Stimulated activated CD8-positive, alpha-beta memory T cell treated with anti-CD3 and anti-CD28 coated beads, Interleukin-7, amount 100 ng/mL, for 48 hours (primary cell): ENCODE results near the gene LILRB3.
A peak's percentile ranks its signal among the peaks of the same experiment; 100 is the strongest.
"Not testable (repeated sequence)": the region's sequence is repeated elsewhere in the genome, so short reads cannot be mapped to it uniquely, and the experiment has no call there.

ENCODE experiments used
- DNase-seq, 2 donors: peaks; one replicate each; pipeline ENCODE4 v3.0.0-alpha.2; 2020; ENCODE audit warnings: low read depth in 1 of 2; ENCODE audit errors: extremely low read depth in 1 of 2

Gene LILRB3

DNA sequence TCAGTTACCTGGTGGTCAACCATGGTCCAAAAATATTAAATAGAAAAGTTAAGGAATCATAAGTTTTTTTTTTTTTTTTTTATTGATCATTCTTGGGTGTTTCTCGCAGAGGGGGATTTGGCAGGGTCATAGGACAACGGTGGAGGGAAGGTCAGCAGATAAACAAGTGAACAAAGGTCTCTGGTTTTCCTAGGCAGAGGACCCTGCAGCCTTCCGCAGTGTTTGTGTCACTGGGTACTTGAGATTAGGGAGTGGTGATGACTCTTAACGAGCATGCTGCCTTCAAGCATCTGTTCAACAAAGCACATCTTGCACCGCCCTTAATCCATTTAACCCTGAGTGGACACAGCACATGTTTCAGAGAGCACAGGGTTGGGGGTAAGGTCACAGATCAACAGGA lies 8.6 kb downstream of the LILRB3 start:
- not testable (repeated sequence) for DNase-seq

DNA sequence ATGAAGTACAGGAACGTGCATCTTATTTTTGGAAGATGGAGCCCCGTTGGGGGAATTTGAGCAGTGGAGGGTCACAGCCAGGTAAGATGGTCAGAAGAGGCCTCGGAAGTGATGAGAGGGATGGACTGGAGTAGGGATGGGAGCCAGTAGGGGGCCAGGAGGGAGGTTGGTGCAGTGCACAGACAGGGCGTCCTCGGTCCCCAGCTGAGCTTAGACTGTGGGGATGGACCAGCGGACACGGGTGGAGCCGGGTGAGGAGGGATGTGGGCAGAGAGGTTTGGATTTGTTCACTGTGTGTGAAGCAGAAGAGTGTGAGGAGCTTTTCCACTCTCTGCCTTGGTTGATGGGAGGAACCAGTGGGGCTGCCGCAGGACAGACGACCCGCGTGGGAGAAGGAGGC lies 11.6 kb downstream of the LILRB3 start:
- DNase-seq, result no peak

DNA sequence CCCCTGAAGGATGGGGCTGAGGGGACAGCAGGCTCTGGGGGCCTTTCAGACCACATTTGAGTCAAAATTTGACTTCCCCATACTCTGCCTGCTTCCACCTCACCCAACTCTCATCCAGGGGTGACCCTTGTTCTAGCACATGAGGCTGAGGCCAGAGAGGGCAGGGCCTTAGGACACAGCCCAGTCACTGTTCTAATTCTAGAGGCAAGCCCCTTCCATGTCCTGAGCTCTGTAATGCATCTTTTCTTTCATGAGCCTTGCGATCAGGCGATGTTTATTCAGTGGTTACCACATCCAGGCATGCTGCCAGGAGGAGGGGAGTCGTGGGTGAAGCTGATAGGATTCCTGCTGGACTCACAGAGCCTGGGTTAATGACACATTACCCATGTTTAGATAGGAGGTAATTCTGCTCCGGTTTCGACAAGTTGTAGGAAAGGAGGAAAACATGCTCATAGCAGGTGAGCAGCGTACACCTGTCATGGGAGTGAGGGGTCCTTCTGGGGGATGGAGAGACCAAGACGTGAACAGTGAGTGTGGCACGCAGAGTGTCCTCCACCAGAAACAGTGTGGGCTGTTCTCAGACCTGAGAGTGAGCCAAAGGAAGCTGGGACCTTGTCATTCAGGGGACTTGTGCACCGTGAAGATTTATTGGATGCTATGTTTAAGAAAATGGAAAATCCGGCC lies 12.9 kb downstream of the LILRB3 start:
- DNase-seq, result no peak

DNA sequence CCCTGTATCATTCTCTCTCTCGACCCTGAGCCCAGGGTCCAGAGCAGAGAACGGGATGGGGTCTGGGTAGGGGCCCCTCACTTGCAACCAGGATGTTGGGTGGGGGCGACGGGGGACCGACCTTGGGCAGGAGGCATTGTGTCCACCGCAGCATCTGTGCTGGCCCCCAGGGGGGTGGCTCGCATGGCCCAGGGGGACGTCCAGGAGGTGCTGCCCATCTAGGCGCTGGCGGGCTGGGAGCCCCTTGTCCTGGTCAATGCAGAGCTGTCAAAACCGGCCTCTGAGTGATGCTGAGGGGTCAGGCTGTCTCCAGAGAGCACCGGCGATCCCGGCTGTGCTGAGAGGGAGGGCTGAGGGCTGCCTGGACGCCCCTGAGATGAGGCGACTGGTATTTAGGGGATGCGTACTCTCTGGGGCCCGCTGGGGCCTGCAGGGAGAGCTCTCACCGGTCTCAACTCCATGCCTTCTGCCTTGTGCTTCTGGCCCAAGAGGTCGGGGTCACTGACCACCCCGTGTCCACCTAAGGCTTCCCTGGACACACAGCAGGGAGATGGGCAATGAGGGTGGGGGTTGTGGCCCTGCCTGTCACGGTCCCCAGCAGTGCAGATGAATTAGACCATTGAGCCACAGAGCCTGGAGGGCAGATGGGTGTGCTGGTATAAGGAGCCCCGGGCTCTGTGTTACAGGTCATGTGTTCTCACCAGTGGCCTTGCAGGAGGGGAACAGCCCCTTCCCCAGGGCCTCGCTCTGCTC lies 13.6 kb downstream of the LILRB3 start:
- no peak for DNase-seq

DNA sequence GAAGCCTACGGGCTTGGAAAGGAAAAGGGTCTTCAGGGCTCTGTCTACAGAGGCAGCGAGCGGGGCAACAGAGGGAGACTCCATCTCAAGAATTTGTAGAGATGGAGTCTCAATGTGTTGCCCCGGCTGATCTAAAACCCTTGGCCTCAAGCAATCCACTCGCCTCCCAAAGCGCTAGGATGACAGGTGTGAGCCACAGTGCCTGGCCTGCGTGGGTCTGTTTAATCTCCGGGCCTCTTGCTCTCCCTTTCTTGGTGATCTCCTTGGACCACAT lies 14.1 kb downstream of the LILRB3 start:
- DNase-seq, result no peak

DNA sequence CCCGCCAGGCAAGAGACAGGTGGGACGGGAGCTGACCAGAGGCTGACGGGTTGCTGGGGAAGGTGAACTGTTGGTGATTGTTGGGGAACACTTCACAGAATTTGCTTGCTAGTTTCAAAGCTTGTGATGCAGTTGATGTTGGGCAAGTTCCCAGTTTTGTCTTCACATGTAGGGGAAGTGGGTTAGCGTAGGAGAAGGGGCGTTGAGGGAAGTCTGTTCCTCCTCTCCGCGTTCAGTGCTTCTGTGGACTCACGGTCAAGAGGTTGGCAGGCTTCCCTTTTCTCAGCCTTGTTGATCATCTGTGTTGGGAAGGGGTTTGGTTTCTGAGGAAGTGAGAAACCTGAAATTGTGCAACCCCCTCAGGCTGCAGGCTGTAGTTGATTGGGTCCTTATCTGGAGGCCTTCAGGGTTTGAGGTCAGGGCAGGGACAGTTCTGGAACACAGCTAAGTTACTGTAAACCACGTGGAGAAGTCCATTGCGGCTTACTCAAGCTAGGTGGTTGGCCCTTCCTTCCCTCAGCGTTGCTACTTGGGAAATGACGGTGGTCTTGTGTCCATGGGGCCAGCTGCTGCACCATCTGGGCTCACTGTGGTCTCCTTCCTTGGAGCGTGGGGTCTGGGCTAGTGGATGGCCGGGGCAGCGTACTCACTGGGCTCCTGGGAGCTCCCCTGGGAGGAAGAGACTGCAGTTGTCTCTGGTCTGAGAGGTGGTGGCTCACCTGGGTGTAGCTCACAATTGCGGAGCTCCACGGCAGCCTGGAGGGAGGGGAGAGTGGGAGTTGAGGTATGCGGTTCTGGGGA lies 14.6 kb downstream of the LILRB3 start:
- peak in 1 of 2 donors; percentile 38 for DNase-seq

DNA sequence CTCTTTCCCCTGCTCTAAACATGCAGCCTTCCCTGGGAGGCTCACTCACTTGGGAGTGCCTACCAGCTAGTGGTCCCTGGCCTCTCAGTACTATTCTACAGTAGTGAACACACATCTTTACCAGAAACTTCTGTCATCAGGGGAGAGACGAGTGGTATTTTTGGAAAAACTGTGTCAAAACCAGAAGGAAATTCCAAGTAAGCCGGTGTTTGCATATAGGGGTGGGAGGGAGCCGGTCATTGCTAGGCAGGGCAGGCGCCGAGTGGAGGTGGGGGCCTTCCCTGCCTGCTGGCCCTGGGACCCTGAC lies 15.2 kb downstream of the LILRB3 start:
- DNase-seq, result no peak

DNA sequence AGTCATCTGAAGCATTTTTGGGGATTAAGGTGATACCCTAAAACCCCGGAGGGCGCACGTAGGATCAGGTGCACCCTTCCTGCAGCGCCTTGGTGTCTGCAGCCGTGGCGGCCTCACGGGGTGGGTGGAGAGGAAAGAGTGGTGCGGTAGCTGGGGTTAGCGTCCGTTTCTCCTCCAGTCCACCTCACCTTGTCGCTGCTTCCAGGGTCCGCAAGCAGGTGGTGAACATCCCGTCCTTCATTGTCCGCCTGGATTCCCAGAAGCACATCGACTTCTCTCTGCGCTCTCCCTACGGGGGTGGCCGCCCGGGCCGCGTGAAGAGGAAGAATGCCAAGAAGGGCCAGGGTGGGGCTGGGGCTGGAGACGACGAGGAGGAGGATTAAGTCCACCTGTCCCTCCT lies 15.6 kb downstream of the LILRB3 start:
- DNase-seq, result not testable (repeated sequence)

DNA sequence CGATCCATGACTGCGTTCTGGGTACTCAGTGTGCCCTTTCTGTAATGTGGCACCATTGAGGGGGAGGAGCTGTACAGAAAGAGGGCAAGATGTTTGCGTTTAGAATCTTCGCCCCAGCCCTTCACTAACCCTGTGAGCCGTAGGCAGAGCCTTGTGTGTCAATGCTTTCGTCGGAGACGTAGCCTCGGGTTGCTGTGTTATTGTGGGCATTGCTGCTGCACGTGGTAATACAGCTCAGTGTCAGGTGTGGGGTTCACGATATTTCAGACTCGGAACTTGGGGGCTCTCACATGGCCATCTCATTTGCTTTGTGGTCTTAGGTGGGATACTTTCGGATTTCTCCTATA lies 16.0 kb downstream of the LILRB3 start:
- DNase-seq, result no peak

DNA sequence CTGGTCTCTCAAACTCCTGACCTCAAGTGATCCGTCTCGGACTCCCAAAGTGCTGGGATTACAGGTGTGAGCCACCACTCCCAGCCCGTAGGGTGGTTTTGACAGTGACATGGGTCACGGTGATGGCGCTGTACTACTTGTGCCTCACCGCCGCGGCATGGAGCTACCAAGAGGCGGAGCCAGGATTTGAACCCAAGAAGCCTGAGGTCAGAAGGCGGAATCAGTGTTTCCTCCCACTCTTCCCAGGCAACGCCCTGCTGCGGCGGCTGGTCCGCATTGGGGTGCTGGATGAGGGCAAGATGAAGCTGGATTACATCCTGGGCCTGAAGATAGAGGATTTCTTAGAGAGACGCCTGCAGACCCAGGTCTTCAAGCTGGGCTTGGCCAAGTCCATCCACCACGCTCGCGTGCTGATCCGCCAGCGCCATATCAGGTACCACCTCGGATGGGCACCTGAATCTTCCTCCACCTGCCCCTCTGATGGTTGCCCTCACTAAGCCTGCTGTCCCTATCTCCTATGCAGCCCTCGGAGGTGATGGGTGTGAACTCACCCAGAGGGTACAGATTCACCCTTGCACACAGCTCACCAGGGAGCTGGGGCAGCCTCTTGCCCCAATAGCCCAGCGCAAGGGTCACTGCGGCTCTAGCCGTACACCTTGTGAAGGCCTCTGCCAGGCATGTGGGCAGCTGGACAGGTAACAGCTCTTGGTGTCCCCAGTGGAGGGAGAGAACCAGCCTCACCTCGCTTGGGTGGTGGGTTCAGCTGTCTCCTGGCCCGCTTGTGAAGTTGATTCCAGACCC lies 16.6 kb downstream of the LILRB3 start:
- DNase-seq, result no peak

DNA sequence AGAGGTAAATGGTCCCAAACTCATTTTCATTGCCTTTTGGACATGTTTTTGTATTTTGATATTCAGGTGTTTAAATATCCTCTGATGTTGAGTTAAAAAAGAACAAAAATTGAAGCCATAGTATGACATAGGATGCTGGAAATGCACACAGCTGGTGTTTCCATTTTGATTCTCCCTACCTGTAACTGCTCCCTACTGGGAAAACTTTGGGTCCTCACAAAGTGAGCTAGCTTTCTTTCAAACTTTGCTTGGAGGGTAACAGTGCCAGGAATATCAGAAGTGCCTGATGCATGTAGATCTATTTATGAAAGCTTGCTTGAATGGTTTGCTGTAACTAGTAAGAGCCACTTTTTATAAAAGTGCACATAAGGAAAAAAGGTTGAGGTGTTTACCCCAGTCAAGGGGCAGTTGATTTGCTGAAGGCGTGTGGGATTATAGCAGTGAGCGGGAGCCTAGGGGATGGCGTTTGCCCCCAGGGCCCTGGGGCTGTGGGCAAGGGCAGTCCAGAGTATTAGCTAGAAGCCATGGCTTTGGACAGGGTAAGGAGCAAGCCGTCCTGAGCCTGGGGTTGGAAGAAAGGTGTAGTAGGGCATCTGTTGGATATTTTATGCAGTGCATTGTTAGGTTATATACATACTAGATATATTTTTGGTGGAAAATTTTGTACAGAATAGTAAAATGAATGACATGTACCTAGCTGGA lies 17.9 kb downstream of the LILRB3 start:
- DNase-seq, result no peak

DNA sequence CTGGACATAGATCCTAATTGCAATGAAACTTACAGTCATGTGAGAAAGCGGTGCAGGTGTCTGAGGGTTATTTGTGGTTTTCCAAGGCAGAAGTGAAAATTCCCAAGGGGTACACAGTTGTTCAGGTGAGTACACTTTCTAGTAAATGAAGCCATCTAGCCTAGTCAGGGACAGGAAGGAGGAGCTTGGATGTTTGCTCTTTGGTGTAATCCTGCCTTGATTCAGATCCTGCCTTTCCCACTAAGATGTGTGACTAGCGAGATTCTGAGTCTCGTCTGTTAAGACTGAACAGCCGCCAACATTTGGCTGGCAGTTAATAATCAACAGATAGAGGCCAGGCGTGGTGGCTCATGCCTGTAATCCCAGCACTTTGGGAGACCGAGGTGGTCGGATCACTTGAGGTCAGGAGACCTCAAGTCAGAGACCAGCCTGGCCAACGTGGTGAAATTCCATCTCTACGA lies 19.6 kb downstream of the LILRB3 start:
- DNase-seq, result no peak

DNA sequence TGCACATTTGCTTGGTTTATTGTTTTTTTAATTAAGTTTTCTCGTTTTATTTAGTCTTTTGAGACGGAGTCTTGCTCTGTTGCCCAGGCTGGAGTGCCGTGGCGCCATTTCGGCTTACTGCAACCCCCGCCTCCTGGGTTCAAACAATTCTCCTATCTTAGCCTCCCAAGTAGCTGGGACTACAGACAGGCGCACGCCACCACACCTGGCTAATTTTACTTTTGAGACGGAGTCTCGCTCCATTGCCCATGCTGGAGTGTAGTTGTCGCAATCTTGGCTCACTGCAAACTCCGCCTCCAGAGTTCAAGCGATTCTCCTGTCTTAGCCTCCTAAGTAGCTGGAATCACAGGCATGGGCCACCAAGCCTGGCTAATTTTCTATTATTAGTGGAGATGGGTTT lies 20.8 kb downstream of the LILRB3 start:
- no peak for DNase-seq

DNA sequence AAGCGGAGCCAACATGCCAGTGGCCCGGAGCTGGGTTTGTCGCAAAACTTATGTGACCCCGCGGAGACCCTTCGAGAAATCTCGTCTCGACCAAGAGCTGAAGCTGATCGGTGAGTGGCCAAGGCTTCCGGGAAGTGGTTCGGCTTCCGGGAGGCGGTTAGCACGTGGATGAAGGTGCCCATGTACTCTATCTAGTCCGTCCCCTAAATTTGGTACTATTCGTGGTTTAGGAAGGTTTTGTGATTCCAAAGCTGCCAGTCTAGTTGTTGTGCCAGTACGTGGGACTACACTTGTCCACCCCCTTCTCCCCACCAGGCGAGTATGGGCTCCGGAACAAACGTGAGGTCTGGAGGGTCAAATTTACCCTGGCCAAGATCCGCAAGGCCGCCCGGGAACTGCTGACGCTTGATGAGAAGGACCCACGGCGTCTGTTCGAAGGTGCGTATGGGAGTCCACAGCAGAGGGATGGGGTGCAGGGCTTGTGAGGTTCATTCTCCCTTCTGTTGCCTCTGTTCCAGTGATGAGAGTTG lies 21.6 kb downstream of the LILRB3 start:
- DNase-seq, result no peak

DNA sequence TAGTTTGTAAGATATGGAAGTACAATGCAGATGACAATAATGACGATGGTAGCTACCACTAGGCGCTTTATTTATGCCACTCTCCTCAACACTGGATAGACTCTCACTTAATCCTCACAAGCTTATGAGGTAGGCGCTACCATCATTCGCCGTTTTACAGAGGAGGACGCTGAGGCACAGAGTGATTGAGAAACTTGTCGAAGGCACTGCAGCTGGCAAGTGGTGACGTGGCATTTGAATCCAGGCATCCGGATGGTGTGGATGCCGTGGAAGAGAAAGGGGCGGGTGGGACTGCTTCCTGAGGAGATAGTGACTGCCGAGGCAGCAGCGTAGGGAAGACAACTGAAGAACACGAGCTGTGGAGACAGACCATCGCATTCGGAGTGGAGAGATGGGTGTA lies 23.4 kb downstream of the LILRB3 start:
- DNase-seq, result no peak

DNA sequence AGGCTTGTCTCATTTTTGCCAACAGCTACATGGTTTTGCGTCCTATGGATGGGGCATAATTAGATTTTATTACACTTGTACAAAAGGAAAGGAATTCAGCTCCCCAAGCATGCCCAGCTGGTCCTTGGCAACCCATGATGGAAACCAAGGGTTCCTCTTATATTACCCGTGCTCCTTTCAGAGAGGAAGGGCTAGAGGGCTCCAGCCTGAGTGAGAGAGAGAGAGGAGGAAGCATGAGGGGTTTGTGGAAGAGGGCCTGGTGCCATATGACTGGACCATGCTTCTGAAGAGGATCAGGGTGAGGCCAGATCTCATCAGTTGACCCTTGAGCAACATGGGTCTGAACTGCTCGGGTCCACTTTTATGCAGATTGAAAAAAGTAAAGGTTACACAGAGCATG lies 25.7 kb downstream of the LILRB3 start:
- no peak for DNase-seq

DNA sequence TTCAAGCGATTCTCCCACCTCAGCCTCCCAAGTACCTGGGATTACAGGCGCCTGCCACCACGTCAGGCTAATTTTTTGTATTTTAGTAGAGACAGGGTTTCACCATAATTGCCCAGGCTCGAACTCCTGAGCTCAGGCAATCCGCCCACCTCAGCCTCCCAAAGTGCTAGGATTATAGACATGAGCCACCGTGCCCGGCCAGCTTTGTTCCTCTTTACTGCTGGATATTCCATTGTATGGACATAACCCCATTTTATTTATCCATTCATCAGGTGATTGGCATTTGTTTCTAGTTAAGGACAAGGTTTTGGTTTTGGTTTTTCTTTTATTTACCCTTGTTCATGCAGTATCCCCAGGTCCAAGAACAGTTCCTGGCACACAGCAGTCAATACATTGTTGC lies 26.3 kb downstream of the LILRB3 start:
- DNase-seq, result no peak

DNA sequence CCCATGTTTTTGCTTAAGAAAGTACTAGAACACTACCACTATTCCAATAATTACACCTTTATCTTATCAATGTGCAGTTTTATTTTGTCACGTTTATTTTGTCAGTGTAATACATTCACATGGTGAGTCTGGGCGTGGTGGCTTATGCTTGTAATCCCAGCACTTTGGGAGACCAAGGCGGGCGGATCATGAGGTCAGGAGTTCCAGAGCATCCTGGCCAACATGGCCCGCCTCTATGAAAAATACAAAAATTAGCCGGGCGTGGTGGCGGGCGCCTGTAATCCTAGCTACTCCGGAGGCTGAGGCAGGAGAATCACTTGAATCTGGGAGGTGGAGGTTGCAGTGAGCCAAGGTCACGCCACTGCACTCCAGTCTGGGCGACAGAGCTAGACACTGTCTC lies 28.3 kb downstream of the LILRB3 start:
- DNase-seq, result not testable (repeated sequence)

DNA sequence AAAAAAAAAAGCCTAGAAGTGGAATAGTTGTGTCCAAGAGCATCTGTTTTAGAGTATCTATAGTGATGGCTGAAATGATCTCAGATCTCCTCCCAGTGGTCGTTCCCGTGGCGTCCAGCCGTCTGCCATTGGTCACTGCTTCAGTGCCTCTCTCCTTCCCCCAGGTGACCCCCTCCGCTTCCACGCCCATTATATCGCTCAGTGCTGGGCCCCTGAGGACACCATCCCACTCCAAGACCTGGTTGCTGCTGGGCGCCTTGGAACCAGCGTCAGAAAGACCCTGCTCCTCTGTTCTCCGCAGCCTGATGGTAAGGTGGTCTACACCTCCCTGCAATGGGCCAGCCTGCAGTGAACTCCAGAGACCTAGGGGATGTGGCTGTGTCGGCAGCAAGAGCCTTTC lies 29.8 kb downstream of the LILRB3 start:
- DNase-seq, result no peak

DNA sequence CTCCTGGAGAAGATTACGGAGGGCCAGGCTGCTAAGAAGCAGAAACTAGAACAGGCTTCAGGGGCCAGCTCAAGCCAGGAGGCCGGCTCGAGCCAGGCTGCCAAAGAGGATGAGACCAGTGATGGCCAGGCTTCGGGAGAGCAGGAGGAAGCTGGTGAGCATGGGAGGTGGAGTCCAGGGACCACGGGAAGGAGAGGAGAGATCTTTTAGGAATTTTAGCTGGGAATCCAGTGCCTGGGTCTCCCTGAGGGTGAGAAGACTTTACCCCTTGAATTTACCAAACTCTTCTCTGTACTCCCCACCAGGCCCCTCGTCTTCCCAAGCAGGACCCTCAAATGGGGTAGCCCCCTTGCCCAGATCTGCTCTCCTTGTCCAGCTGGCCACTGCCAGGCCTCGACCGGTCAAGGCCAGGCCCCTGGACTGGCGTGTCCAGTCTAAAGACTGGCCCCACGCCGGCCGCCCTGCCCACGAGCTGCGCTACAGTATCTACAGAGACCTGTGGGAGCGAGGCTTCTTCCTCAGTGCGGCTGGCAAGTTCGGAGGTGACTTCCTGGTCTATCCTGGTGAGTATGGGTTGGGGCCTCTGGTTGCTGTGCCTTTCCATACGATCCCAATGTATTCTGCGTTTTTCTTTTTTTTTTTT lies 30.9 kb downstream of the LILRB3 start:
- DNase-seq, result no peak
